ENCODE data around the gene ROR2. TPM values are rescaled to one million over a fixed set of nuclear protein-coding genes. Genes with fewer than 3 reads are reported as not detected.

ROR2 gene
- total RNA-seq, 1 donor from 2014 or later, result 3.8 TPM

GRCh38 chr9:91929331-91929730 is 20.7 kb downstream of the ROR2 start:
- ATAC-seq, result no peak
- DNase-seq, result no peak
- intact Hi-C loops (cut with DNase I), result no loop called here
- no peak overlapping the region for H3K27ac ChIP-seq
- H3K4me3 ChIP-seq, result no peak overlapping the region
- no peaks in the 10 kb centered on the region for H3K27me3 ChIP-seq (ENCODE audit: low read depth)
- H3K36me3 ChIP-seq, result no peaks in the 10 kb centered on the region
- peaks cover 25% of the 10 kb centered on the region for H3K9me3 ChIP-seq
- no peak for TF ChIP-seq CTCF (IDR thresholded peaks at IDR 0.05)
- no peaks in the 10 kb centered on the region for H3K4me1 ChIP-seq

- H3K27me3 ChIP-seq (ENCODE audit: low read depth), result no peaks in the 10 kb centered on the region
- H3K27ac ChIP-seq, result no peak overlapping the region
- H3K9me3 ChIP-seq, result peaks cover 25% of the 10 kb centered on the region
- H3K4me3 ChIP-seq, result no peak overlapping the region
- intact Hi-C loops (cut with DNase I), result no loop called here
- ATAC-seq (no peak), DNase-seq (no peak)
- no peaks in the 10 kb centered on the region for H3K4me1 ChIP-seq
- H3K36me3 ChIP-seq, result no peaks in the 10 kb centered on the region
- TF ChIP-seq CTCF (IDR thresholded peaks at IDR 0.05), result no peak
These were observed 22.0 kb downstream of the ROR2 start for GRCh38 chr9:91927922-91928510.

GRCh38 chr9:91924090-91924489 is 25.9 kb downstream of the ROR2 start:
- no peak for DNase-seq
- H3K27ac ChIP-seq, result no peak overlapping the region
- TF ChIP-seq CTCF (IDR thresholded peaks at IDR 0.05), result no peak
- H3K36me3 ChIP-seq, result no peaks in the 10 kb centered on the region
- intact Hi-C loops (cut with DNase I), result no loop called here
- no peaks in the 10 kb centered on the region for H3K4me1 ChIP-seq
- no peak for ATAC-seq
- H3K9me3 ChIP-seq, result no peaks in the 10 kb centered on the region
- peaks cover 5% of the 10 kb centered on the region for H3K27me3 ChIP-seq (ENCODE audit: low read depth)
- H3K4me3 ChIP-seq, result no peak overlapping the region

DNA sequence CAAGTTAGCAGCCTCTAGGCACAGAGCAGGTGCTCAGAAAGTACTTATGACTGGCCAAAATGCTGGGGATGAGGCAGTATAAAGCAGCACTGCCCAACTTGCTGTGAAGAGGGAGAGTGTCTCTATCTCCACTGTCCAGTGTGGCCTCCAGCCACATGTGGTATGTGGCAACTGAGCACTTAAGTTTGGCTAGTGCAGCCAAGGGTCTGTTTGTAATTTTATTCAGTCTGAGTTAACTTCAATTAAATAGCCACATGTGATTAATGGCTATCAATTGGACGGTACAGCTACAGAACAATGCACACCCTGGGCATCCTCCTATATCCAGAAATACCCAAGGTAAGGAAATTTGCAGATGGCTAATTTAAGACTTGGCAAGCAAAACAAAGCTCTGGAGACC is 26.9 kb downstream of the ROR2 start:
- DNase-seq, result no peak
- intact Hi-C loops (cut with DNase I), result no loop called here
- no peaks in the 10 kb centered on the region for H3K36me3 ChIP-seq
- H3K4me1 ChIP-seq, result no peaks in the 10 kb centered on the region
- H3K27ac ChIP-seq, result no peak overlapping the region
- no peak for ATAC-seq
- H3K9me3 ChIP-seq, result no peaks in the 10 kb centered on the region
- no peak overlapping the region for H3K4me3 ChIP-seq
- no peak for TF ChIP-seq CTCF (IDR thresholded peaks at IDR 0.05)
- peaks cover 5% of the 10 kb centered on the region for H3K27me3 ChIP-seq (ENCODE audit: low read depth)

- no peak for TF ChIP-seq CTCF (IDR thresholded peaks at IDR 0.05)
- no peak for ATAC-seq
These were observed 28.7 kb downstream of the ROR2 start for GRCh38 chr9:91921371-91921770.

More at GRCh38 chr9:91921371-91921770, 28.7 kb downstream of the ROR2 start:
- H3K27me3 ChIP-seq (ENCODE audit: low read depth), result peaks cover 11% of the 10 kb centered on the region
- no peak overlapping the region for H3K27ac ChIP-seq
- no peaks in the 10 kb centered on the region for H3K36me3 ChIP-seq
- H3K4me3 ChIP-seq, result no peak overlapping the region
- intact Hi-C loops (cut with DNase I), result no loop called here
- no peak for DNase-seq
- H3K9me3 ChIP-seq, result no peaks in the 10 kb centered on the region
- no peaks in the 10 kb centered on the region for H3K4me1 ChIP-seq

Data from lower lobe of right lung (tissue), 2 donors.